SKM-1 (cell line): Measurements from ENCODE around the gene AK8.
"Not testable (repeated sequence)": the region's sequence is repeated elsewhere in the genome, so short reads cannot be mapped to it uniquely, and the experiment has no call there.

Experiments used
- DNase-seq: peaks from one replicate; lab custom pipeline; 2025; ENCODE audit not compliant: unreplicated experiment; lab: John Stamatoyannopoulos, UW

The AK8 gene

GRCh38 chr9:132722564-132723065, 155.5 kb downstream of the AK8 start:
- DNase-seq, result no peak

GRCh38 chr9:132721661-132722060, 156.4 kb downstream of the AK8 start:
- no peak for DNase-seq

- DNase-seq, result not testable (repeated sequence)
Measured at GRCh38 chr9:132718381-132718928, 159.6 kb downstream of the AK8 start.

GRCh38 chr9:132717326-132717945, 160.6 kb downstream of the AK8 start:
- no peak for DNase-seq

- no peak for DNase-seq
Measured at GRCh38 chr9:132716007-132716406, 162.1 kb downstream of the AK8 start.

- no peak for DNase-seq
Measured at GRCh38 chr9:132712753-132713152, 165.3 kb downstream of the AK8 start.

- DNase-seq, result no peak
Measured at GRCh38 chr9:132711846-132712245, 166.2 kb downstream of the AK8 start.

- not testable (repeated sequence) for DNase-seq
Measured at GRCh38 chr9:132711152-132711551, 166.9 kb downstream of the AK8 start.

- no peak for DNase-seq
Measured at GRCh38 chr9:132710333-132710732, 167.8 kb downstream of the AK8 start.

GRCh38 chr9:132708769-132709430, 169.2 kb downstream of the AK8 start:
- no peak for DNase-seq

- DNase-seq, result no peak
Measured at GRCh38 chr9:132708239-132708638, 169.8 kb downstream of the AK8 start.

GRCh38 chr9:132703336-132703735, 174.7 kb downstream of the AK8 start:
- no peak for DNase-seq

GRCh38 chr9:132702254-132702653, 175.8 kb downstream of the AK8 start:
- DNase-seq, result no peak

GRCh38 chr9:132699956-132700355, 178.1 kb downstream of the AK8 start:
- no peak for DNase-seq

GRCh38 chr9:132698989-132699388, 179.1 kb downstream of the AK8 start:
- no peak for DNase-seq

- no peak for DNase-seq
Measured at GRCh38 chr9:132697230-132697629, 180.9 kb downstream of the AK8 start.

GRCh38 chr9:132694144-132694543, 183.9 kb downstream of the AK8 start:
- no peak for DNase-seq

GRCh38 chr9:132690696-132691095, 187.4 kb downstream of the AK8 start:
- no peak for DNase-seq

- no peak for DNase-seq
Measured at GRCh38 chr9:132683873-132684272, 194.2 kb downstream of the AK8 start.

- no peak for DNase-seq
Measured at GRCh38 chr9:132681561-132681960, 196.5 kb downstream of the AK8 start.

- no peak for DNase-seq
Measured at GRCh38 chr9:132679946-132680625, 198.0 kb downstream of the AK8 start.

- no peak for DNase-seq
Measured at GRCh38 chr9:132677976-132678375, 200.1 kb downstream of the AK8 start.
